Ishikawa (cell line): ENCODE data around the gene VAV1.

Experiments
- CEBPB ChIP-seq: IDR thresholded peaks from 2 replicates; pipeline ENCODE4 v1.6.1; 2012
- CREB1 ChIP-seq: IDR thresholded peaks from 2 replicates; pipeline ENCODE4 v1.6.1; 2012; ENCODE audit warnings: low read depth
- EGR1 ChIP-seq: IDR thresholded peaks from 2 replicates; pipeline ENCODE4 v1.6.1; 2012
- EP300 ChIP-seq: IDR thresholded peaks from 2 replicates; pipeline ENCODE4 v1.6.1; 2012; ENCODE audit warnings: borderline replicate concordance
- FOXM1 ChIP-seq: IDR thresholded peaks from 2 replicates; pipeline ENCODE4 v1.6.1; 2012; ENCODE audit warnings: low read depth, borderline replicate concordance
- MAX ChIP-seq: IDR thresholded peaks from 2 replicates; pipeline ENCODE4 v1.6.1; 2012
- NFIC ChIP-seq: IDR thresholded peaks from 2 replicates; pipeline ENCODE4 v1.6.1; 2012
- RAD21 ChIP-seq: IDR thresholded peaks from 2 replicates; pipeline ENCODE4 v1.6.1; 2012; ENCODE audit warnings: low read depth
- REST ChIP-seq: IDR thresholded peaks from 2 replicates; pipeline ENCODE4 v1.6.1; 2012; ENCODE audit warnings: low read depth, mild to moderate bottlenecking
- TAF1 ChIP-seq: IDR thresholded peaks from 2 replicates; pipeline ENCODE4 v1.6.1; 2012; ENCODE audit warnings: low read depth, mild to moderate bottlenecking
- TCF12 ChIP-seq: IDR thresholded peaks from 2 replicates; pipeline ENCODE4 v1.6.1; 2012; ENCODE audit warnings: low read depth
- TEAD4 ChIP-seq: IDR thresholded peaks from 2 replicates; pipeline ENCODE4 v1.6.1; 2012
- USF1 ChIP-seq: IDR thresholded peaks from 2 replicates; pipeline ENCODE4 v1.6.1; 2012
- YY1 ChIP-seq: IDR thresholded peaks from 2 replicates; pipeline ENCODE4 v1.6.1; 2012; ENCODE audit warnings: low read depth
- ZBTB7A ChIP-seq: IDR thresholded peaks from 2 replicates; pipeline ENCODE4 v1.6.1; 2012; ENCODE audit warnings: low read depth

VAV1 gene

DNA sequence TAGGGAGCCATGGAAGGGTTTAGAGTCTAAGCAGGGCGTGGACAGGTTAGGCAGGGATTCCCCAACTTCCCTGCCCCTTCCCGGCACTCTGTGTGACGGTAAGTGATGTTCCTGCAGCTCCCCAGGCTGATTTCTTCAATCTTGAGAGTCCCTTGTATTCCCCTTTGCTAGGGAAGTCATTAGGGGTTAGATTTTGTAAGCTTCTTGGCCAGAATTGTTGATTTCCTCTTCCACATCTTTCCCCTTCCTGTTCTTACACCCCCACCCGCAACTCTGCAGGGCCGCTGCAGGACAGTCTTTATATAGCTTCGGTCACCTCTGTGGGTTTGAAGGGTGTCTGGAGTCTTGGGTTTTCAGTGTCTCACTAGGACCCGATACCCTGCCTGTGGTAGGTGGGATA lies 104.2 kb downstream of the VAV1 start:
- no peak for TF ChIP-seq USF1
- TF ChIP-seq ZBTB7A, result no peak
- no peak for TF ChIP-seq TCF12
- TF ChIP-seq RAD21, result no peak
- no peak for TF ChIP-seq MAX
- TF ChIP-seq YY1, result no peak
- TF ChIP-seq TAF1, result no peak
- TF ChIP-seq NFIC, result no peak
- no peak for TF ChIP-seq FOXM1
- no peak for TF ChIP-seq EGR1
- no peak for TF ChIP-seq CREB1
- TF ChIP-seq TEAD4, result no peak
- TF ChIP-seq EP300, result no peak

- TF ChIP-seq EP300 (no peak), NFIC (no peak), TCF12 (no peak), YY1 (no peak), TAF1 (no peak), MAX (no peak), REST (no peak), USF1 (no peak), CREB1 (no peak), ZBTB7A (no peak), FOXM1 (no peak), EGR1 (no peak), RAD21 (no peak), CEBPB (no peak), TEAD4 (no peak)
Observed at GRCh38 chr19:6877766-6878165, 105.3 kb downstream of the VAV1 start.

DNA sequence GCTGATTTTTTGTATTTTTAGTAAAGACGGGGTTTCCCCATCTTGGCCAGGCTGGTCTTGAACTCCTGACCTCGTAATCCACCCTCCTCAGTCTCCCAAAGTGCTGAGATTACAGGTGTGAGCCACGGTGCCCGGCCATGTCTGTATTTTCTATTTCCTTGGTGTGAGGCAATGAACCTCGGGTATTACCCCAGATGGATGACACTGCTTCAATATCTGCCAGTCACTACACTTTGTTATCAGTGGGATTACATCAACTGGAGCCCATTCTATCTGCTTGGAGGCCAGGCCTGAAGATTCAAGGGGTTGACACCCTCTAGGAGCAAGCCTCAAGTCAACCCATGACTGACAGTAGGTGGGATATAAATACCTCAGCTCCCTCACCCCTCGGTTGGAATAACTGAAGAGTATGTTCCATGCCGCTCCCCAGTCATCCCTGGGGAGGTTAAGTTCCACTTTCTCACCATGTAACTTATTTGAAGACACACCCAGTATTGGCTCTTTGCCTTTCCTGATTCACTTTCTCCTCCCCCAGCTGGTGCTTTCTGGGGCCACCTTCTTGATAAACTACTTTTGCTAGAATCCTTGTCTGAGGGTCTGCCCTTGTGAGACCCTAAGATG lies 113.9 kb downstream of the VAV1 start:
- TF ChIP-seq REST (no peak), YY1 (no peak), TCF12 (no peak), ZBTB7A (no peak), CREB1 (no peak), MAX (no peak), TEAD4 (no peak), NFIC (no peak), EP300 (no peak), TAF1 (no peak), EGR1 (no peak)

DNA sequence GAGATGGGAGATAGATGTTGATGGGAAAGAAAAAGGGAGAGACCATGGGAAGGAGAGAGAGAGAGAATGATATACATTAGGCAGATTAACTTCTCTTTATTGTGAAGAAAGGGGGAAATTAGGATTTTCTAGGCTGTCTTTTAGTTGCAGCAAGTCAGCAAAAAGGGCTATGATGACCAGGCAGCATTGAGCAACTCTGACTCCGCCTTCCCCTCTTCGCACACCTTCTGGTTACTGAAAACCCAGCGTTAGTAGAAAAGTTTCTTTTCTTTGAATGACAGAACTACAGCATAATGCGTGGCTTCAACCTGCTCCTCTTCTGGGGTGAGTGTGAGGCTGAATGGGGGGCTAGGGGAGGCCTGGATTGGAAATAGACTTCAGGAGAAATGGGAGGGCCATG lies 114.8 kb downstream of the VAV1 start, which contains the start of gene ADGRE1:
Gene ADGRE1, plus strand, starts transcription at position 264 of the 400 bp plus-strand sequence. Its CDS starts 30 bp downstream, at position 294.
- no peak for TF ChIP-seq MAX
- TF ChIP-seq EGR1, result no peak
- no peak for TF ChIP-seq EP300
- no peak for TF ChIP-seq REST
- TF ChIP-seq TCF12, result no peak
- no peak for TF ChIP-seq RAD21
- TF ChIP-seq TAF1, result no peak
- no peak for TF ChIP-seq TEAD4
- no peak for TF ChIP-seq CEBPB
